Measurements from ENCODE around the gene CADM4.

DNA sequence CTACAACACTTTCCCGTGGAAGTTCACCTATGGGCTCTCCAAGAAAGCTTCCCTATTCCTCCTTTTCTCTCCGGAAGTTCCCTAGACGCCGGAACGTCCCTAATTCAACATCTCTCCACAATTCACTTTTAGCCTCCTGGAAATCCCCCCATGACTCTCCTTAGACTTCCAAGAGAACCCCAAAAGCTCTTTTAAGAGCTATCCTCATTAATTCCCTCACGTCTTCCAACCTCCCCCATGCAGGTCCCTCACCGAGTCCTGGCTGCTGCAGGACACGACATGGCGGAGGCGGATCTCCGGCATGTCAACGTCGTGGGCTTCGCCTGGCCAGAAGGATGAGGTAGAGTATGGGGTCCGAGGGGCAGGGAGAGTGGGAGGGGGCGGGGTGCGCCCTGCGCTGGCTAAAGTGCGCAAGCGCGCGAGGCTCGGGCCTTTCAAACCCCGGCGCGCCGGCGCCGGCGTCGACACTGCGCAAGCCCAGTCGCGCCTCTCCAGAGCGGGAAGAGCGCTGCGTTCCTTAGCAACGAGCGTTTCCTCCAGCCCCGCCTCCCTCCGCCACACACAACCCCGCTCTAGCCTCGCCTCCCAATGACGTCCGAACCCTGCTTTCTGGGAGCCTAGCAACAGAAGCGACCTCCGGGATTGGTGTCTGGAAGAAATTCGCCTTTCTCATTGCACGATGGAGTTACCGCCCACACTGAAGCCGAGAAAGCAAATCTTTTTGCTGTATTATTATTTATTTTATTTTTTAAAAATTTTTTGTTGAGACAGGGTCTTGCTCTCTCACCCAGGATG lies 64.3 kb downstream of the CADM4 start, which contains the start of the genes PINLYP and XRCC1:
- TF ChIP-seq, protein P1, sequence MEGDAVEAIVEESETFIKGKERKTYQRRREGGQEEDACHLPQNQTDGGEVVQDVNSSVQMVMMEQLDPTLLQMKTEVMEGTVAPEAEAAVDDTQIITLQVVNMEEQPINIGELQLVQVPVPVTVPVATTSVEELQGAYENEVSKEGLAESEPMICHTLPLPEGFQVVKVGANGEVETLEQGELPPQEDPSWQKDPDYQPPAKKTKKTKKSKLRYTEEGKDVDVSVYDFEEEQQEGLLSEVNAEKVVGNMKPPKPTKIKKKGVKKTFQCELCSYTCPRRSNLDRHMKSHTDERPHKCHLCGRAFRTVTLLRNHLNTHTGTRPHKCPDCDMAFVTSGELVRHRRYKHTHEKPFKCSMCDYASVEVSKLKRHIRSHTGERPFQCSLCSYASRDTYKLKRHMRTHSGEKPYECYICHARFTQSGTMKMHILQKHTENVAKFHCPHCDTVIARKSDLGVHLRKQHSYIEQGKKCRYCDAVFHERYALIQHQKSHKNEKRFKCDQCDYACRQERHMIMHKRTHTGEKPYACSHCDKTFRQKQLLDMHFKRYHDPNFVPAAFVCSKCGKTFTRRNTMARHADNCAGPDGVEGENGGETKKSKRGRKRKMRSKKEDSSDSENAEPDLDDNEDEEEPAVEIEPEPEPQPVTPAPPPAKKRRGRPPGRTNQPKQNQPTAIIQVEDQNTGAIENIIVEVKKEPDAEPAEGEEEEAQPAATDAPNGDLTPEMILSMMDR (IDR thresholded peaks at IDR 0.05 in 2 of 3, conservative IDR thresholded peaks at IDR 0.05 in 1 of 3; ENCODE audit: borderline replicate concordance in 1 of 3, insufficient read depth in 1 of 3, low read depth in 2 of 3, low read length in 2 of 3), result no peak
- no peak for TF ChIP-seq JUND (IDR thresholded peaks at IDR 0.05)
- TF ChIP-seq, protein P2, sequence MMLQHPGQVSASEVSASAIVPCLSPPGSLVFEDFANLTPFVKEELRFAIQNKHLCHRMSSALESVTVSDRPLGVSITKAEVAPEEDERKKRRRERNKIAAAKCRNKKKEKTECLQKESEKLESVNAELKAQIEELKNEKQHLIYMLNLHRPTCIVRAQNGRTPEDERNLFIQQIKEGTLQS (IDR thresholded peaks at IDR 0.05), result no peak
- peak; percentile 41; the same call in 1 of the 2 replicates for TF ChIP-seq SP1 (IDR thresholded peaks at IDR 0.05; ENCODE audit: low read depth)
- no peak for TF ChIP-seq POLR2A (IDR thresholded peaks at IDR 0.05; ENCODE audit: borderline replicate concordance, extremely low read depth, insufficient read depth, insufficient read length)
